Measurements from ENCODE around the gene BNIPL.

BNIPL gene

GRCh38 chr1:151035167-151035566 is 1.2 kb upstream of the BNIPL start:
- H3K36me3 ChIP-seq (ENCODE audit: control insufficient read depth in 1 of 2, insufficient read depth in 2 of 2, low read length in 2 of 2): peaks cover 6 to 10% of the 10 kb centered on the region in 2 experiments
- no peak overlapping the region for H2AFZ ChIP-seq (ENCODE audit: insufficient read depth, low read length, poor library complexity)
- H3K4me1 ChIP-seq (ENCODE audit: control insufficient read depth in 1 of 2, insufficient read depth in 2 of 2, low read length in 2 of 2): peaks cover 0 to 3% of the 10 kb centered on the region in 2 experiments
- H3K18ac ChIP-seq (ENCODE audit: low read length): no peak overlapping the region
- no peak overlapping the region for H3K4ac ChIP-seq (ENCODE audit: low read depth, low read length)
- H3K9ac ChIP-seq (ENCODE audit: low read length): no peak overlapping the region
- no peaks in the 10 kb centered on the region for H3K9me3 ChIP-seq (ENCODE audit: insufficient read depth, low read depth, low read length)
- no peaks in the 10 kb centered on the region for H3K79me2 ChIP-seq (ENCODE audit: control insufficient read depth, insufficient read depth, low read length, poor library complexity)
- no peak overlapping the region for H3K4me3 ChIP-seq (ENCODE audit: low read depth, low read length)
- H2BK120ac ChIP-seq (ENCODE audit: insufficient read depth, low read length, poor library complexity): no peak overlapping the region
- no peak overlapping the region for H4K12ac ChIP-seq (ENCODE audit: low read depth, low read length)
- H3K79me1 ChIP-seq (ENCODE audit: low read length): no peaks in the 10 kb centered on the region
- H4K91ac ChIP-seq (ENCODE audit: low read depth, low read length): no peak overlapping the region
- no peak overlapping the region for H2BK12ac ChIP-seq (ENCODE audit: low read length)
- no peaks in the 10 kb centered on the region for H3K27me3 ChIP-seq (ENCODE audit: insufficient read depth, low read length)
- no peak overlapping the region for H2BK5ac ChIP-seq (ENCODE audit: low read depth, low read length, poor library complexity)
- H3K14ac ChIP-seq (ENCODE audit: low read length): no peak overlapping the region
- H3K23ac ChIP-seq (ENCODE audit: low read length): no peak overlapping the region
- H2AK5ac ChIP-seq (ENCODE audit: low read length): no peak overlapping the region
- no peak overlapping the region for H3K4me2 ChIP-seq (ENCODE audit: low read length)
- DNase-seq: no peak
- WGBS (ENCODE audit: extremely low coverage, insufficient coverage, insufficient read length): no CpG with 5 or more reads among the region's 3 CpGs
- no peak overlapping the region for H3K27ac ChIP-seq (ENCODE audit: low read depth, low read length)
- H4K8ac ChIP-seq (ENCODE audit: low read depth, low read length): no peak overlapping the region

- Histone ChIP-seq H2BK12ac (ENCODE audit: low read length) (no peak overlapping the region), H3K9ac (ENCODE audit: low read length) (no peak overlapping the region), H3K27ac (ENCODE audit: low read depth, low read length) (no peak overlapping the region), H3K23ac (ENCODE audit: low read length) (no peak overlapping the region), H3K4me1 (ENCODE audit: control insufficient read depth in 1 of 2, insufficient read depth in 2 of 2, low read length in 2 of 2) (peaks cover 0 to 3% of the 10 kb centered on the region in 2 experiments), H2AK5ac (ENCODE audit: low read length) (no peak overlapping the region), H2AFZ (ENCODE audit: insufficient read depth, low read length, poor library complexity) (no peak overlapping the region), H3K79me2 (ENCODE audit: control insufficient read depth, insufficient read depth, low read length, poor library complexity) (no peaks in the 10 kb centered on the region), H2BK120ac (ENCODE audit: insufficient read depth, low read length, poor library complexity) (no peak overlapping the region), H4K12ac (ENCODE audit: low read depth, low read length) (no peak overlapping the region), H3K18ac (ENCODE audit: low read length) (no peak overlapping the region), H3K4me2 (ENCODE audit: low read length) (no peak overlapping the region), H3K9me3 (ENCODE audit: insufficient read depth, low read depth, low read length) (no peaks in the 10 kb centered on the region), H3K14ac (ENCODE audit: low read length) (no peak overlapping the region), H3K27me3 (ENCODE audit: insufficient read depth, low read length) (no peaks in the 10 kb centered on the region), H3K36me3 (ENCODE audit: control insufficient read depth in 1 of 2, insufficient read depth in 2 of 2, low read length in 2 of 2) (peaks cover 6 to 7% of the 10 kb centered on the region in 2 experiments), H2BK5ac (ENCODE audit: low read depth, low read length, poor library complexity) (no peak overlapping the region), H3K79me1 (ENCODE audit: low read length) (no peaks in the 10 kb centered on the region), H4K8ac (ENCODE audit: low read depth, low read length) (no peak overlapping the region), H4K91ac (ENCODE audit: low read depth, low read length) (no peak overlapping the region), H3K4ac (ENCODE audit: low read depth, low read length) (no peak overlapping the region), H3K4me3 (ENCODE audit: low read depth, low read length) (no peak overlapping the region)
- no peak for DNase-seq
- no CpG with 5 or more reads among the region's 6 CpGs for WGBS (ENCODE audit: extremely low coverage, insufficient coverage, insufficient read length)
These were observed 646 bp downstream of the BNIPL start for GRCh38 chr1:151037032-151037431.

- Histone ChIP-seq H3K79me1 (ENCODE audit: low read length) (no peaks in the 10 kb centered on the region), H3K4me2 (ENCODE audit: low read length) (no peak overlapping the region), H3K36me3 (ENCODE audit: control insufficient read depth in 1 of 2, insufficient read depth in 2 of 2, low read length in 2 of 2) (no peaks in the 10 kb centered on the region), H3K23ac (ENCODE audit: low read length) (no peak overlapping the region), H2AK5ac (ENCODE audit: low read length) (no peak overlapping the region), H3K4ac (ENCODE audit: low read depth, low read length) (no peak overlapping the region), H2AFZ (ENCODE audit: insufficient read depth, low read length, poor library complexity) (no peak overlapping the region), H3K79me2 (ENCODE audit: control insufficient read depth, insufficient read depth, low read length, poor library complexity) (no peaks in the 10 kb centered on the region), H3K9me3 (ENCODE audit: insufficient read depth, low read depth, low read length) (peaks cover 2% of the 10 kb centered on the region), H2BK120ac (ENCODE audit: insufficient read depth, low read length, poor library complexity) (no peak overlapping the region), H3K27me3 (ENCODE audit: insufficient read depth, low read length) (no peaks in the 10 kb centered on the region), H3K27ac (ENCODE audit: low read depth, low read length) (no peak overlapping the region), H2BK12ac (ENCODE audit: low read length) (no peak overlapping the region), H3K9ac (ENCODE audit: low read length) (no peak overlapping the region), H4K12ac (ENCODE audit: low read depth, low read length) (no peak overlapping the region), H3K18ac (ENCODE audit: low read length) (no peak overlapping the region), H3K14ac (ENCODE audit: low read length) (no peak overlapping the region), H4K91ac (ENCODE audit: low read depth, low read length) (no peak overlapping the region), H3K4me3 (ENCODE audit: low read depth, low read length) (no peak overlapping the region), H4K8ac (ENCODE audit: low read depth, low read length) (no peak overlapping the region), H3K4me1 (ENCODE audit: control insufficient read depth in 1 of 2, insufficient read depth in 2 of 2, low read length in 2 of 2) (peaks cover 0 to 3% of the 10 kb centered on the region in 2 experiments), H2BK5ac (ENCODE audit: low read depth, low read length, poor library complexity) (no peak overlapping the region)
- no peak for DNase-seq
- WGBS (ENCODE audit: extremely low coverage, insufficient coverage, insufficient read length): no CpG with 5 or more reads among the region's 3 CpGs
These were observed 3.1 kb downstream of the BNIPL start for GRCh38 chr1:151039521-151039920.

- peaks cover 6% of the 10 kb centered on the region for H3K79me1 ChIP-seq (ENCODE audit: low read length)
- no peak overlapping the region for H4K8ac ChIP-seq (ENCODE audit: low read depth, low read length)
- H3K4ac ChIP-seq (ENCODE audit: low read depth, low read length): no peak overlapping the region
- no CpG with 5 or more reads among the region's 1 CpG for WGBS (ENCODE audit: extremely low coverage, insufficient coverage, insufficient read length)
- peaks cover 0 to under 1% of the 10 kb centered on the region in 2 experiments for H3K4me1 ChIP-seq (ENCODE audit: control insufficient read depth in 1 of 2, insufficient read depth in 2 of 2, low read length in 2 of 2)
- H2BK5ac ChIP-seq (ENCODE audit: low read depth, low read length, poor library complexity): no peak overlapping the region
- H3K79me2 ChIP-seq (ENCODE audit: control insufficient read depth, insufficient read depth, low read length, poor library complexity): peaks cover 5% of the 10 kb centered on the region
- DNase-seq: no peak
- no peaks in the 10 kb centered on the region for H3K36me3 ChIP-seq (ENCODE audit: control insufficient read depth in 1 of 2, insufficient read depth in 2 of 2, low read length in 2 of 2)
- H3K18ac ChIP-seq (ENCODE audit: low read length): no peak overlapping the region
- H4K12ac ChIP-seq (ENCODE audit: low read depth, low read length): no peak overlapping the region
- H3K4me2 ChIP-seq (ENCODE audit: low read length): no peak overlapping the region
- no peak overlapping the region for H2BK120ac ChIP-seq (ENCODE audit: insufficient read depth, low read length, poor library complexity)
- H3K4me3 ChIP-seq (ENCODE audit: low read depth, low read length): no peak overlapping the region
- no peak overlapping the region for H4K91ac ChIP-seq (ENCODE audit: low read depth, low read length)
- no peak overlapping the region for H3K27ac ChIP-seq (ENCODE audit: low read depth, low read length)
- H3K9me3 ChIP-seq (ENCODE audit: insufficient read depth, low read depth, low read length): peaks cover 2% of the 10 kb centered on the region
- no peak overlapping the region for H2BK12ac ChIP-seq (ENCODE audit: low read length)
- no peak overlapping the region for H3K14ac ChIP-seq (ENCODE audit: low read length)
- no peak overlapping the region for H2AK5ac ChIP-seq (ENCODE audit: low read length)
- no peaks in the 10 kb centered on the region for H3K27me3 ChIP-seq (ENCODE audit: insufficient read depth, low read length)
- H2AFZ ChIP-seq (ENCODE audit: insufficient read depth, low read length, poor library complexity): no peak overlapping the region
- no peak overlapping the region for H3K9ac ChIP-seq (ENCODE audit: low read length)
- H3K23ac ChIP-seq (ENCODE audit: low read length): no peak overlapping the region
These were observed 6.8 kb downstream of the BNIPL start for GRCh38 chr1:151043163-151043562.
